Lung (tissue), 12 donors: ENCODE measurements around the gene TTBK2. TPM values are rescaled to one million over a fixed set of nuclear protein-coding genes. Genes with fewer than 3 reads are reported as not detected.

Experiments
- ATAC-seq: fragments of 200-7000 bp; cut with Tn5 transposase; one replicate; pipeline ENCODE4 v1.9.1; 2020; ENCODE audit warnings: moderate number of reproducible peaks; ENCODE audit not compliant: insufficient read depth, low FRiP score
- DNase-seq, 3 donors: peaks; one replicate each; pipeline ENCODE4 v3.0.0-alpha.2; 2013 to 2017
- H3K27ac ChIP-seq, 2 donors: one replicate each; pipeline ENCODE4 v1.5.1; 2013; ENCODE audit warnings: mild to moderate bottlenecking in 2 of 2, moderate library complexity in 2 of 2, control low read depth in 1 of 2, inconsistent platforms in 1 of 2, low read depth in 1 of 2, low read length in 1 of 2
- H3K27me3 ChIP-seq, 3 donors: one replicate each; pipeline ENCODE4 v1.5.1; 2013; ENCODE audit warnings: low read length in 2 of 3; ENCODE audit not compliant: control insufficient read depth in 3 of 3, insufficient read depth in 3 of 3
- H3K36me3 ChIP-seq, 4 donors: one replicate each; pipeline ENCODE4 v1.5.1; 2013; ENCODE audit warnings: low read length in 4 of 4, mild to moderate bottlenecking in 1 of 4, moderate library complexity in 1 of 4; ENCODE audit not compliant: control insufficient read depth in 4 of 4, insufficient read depth in 4 of 4
- H3K4me1 ChIP-seq, 5 donors: one replicate each; pipeline ENCODE4 v1.5.1; 2013; ENCODE audit warnings: low read length in 5 of 5, mild to moderate bottlenecking in 2 of 5, moderate library complexity in 1 of 5; ENCODE audit not compliant: control insufficient read depth in 5 of 5, insufficient read depth in 5 of 5
- H3K4me3 ChIP-seq: one replicate; pipeline ENCODE4 v1.5.1; 2013; ENCODE audit warnings: mild to moderate bottlenecking, control low read depth, moderate library complexity
- H3K9ac ChIP-seq, 2 donors: one replicate each; pipeline ENCODE4 v1.5.1; 2013; ENCODE audit warnings: low read length in 2 of 2, control low read depth in 1 of 2; ENCODE audit not compliant: insufficient read depth in 1 of 2
- H3K9me3 ChIP-seq, 4 donors: one replicate each; pipeline ENCODE4 v1.5.1; 2013; ENCODE audit warnings: low read length in 3 of 4, mild to moderate bottlenecking in 1 of 4, moderate library complexity in 1 of 4; ENCODE audit not compliant: control insufficient read depth in 4 of 4, insufficient read depth in 3 of 4
- WGBS, 2 donors: extraction: QIAGEN DNeasy Blood & Tissue Kit; methylation state at CpG; one replicate each; pipeline ENCODE4 v1.1.7; 2013; 5-methylcytosine and 5-hydroxymethylcytosine counted together
- polyA plus RNA-seq, 2 donors: library from polyadenylated mRNA; stranded (reverse); fragments of 200-250 nt; gene quantifications; one replicate each; pipeline ENCODE4 v1.2.1, GENCODE V29; 2013
- total RNA-seq, 2 donors: library from RNA; depleted of rRNA in 1 of 2; stranded (reverse); fragments of >200 nt in 1 of 2; gene quantifications; one replicate each; pipeline ENCODE4 v1.2.1, GENCODE V29; 2014 to 2021
- TF ChIP-seq, protein P1 (sequence below): IDR thresholded peaks from 2 replicates; pipeline ENCODE4 v1.5.1; 2012; ENCODE audit warnings: mild to moderate bottlenecking; ENCODE audit errors: control extremely low read depth, extremely low read depth
- donor health status: control.
- donor health status: control.
- donor health status: Bipolar disorder and iron deficiency.
- donor health status: healthy.
- donor health status: DM: yes; HTN: yes; CAD: no.

TTBK2 gene
- total and polyA plus RNA-seq, 4 donors, result 2.5 to 27.5 (median 9.5) TPM

DNA sequence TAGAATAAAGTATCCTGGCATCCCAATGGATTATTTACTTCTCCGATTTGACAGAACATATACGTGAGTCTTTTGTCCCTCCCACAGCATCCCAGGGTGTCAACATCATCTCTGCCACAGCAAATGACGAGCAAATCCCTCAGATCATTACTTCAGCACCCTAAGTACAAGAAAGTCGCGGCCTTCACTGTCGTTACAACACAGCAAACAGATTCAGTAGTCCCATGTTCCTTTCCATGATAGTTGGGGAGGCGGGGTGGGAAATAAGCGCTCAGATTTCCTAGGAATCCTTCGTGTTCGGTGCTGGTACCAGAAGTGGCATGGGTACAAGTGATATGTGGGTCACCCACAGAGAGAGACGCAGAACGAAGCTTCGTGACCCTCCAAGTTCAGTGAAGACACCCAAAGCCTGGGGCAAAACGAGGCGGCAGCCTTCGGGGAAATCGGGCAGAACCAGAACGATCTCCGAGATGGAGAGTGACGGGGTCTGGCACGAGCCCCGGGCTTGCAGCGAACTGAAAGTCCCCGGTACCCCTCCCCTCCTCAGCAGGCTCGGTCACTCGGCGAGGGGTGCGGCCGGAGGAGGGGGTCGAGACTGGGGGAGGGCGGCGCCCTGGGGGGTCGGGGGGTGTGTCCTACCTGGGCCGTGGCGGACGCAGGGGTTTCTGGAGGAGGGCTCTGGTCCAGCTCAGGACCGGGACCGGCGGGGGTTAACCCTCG, 619 bp downstream of the TTBK2 start:
- Histone ChIP-seq H3K4me3 (peak overlapping the region; percentile 97), H3K27me3 (peaks cover 0 to 2% (median 0%) of the 10 kb centered on the region in 3 donors), H3K36me3 (no peaks in the 10 kb centered on the region), H3K4me1 (peaks cover 0 to 21% (median 2%) of the 10 kb centered on the region in 5 donors), H3K27ac (peak overlapping the region; percentile 73 to 79), H3K9me3 (no peaks in the 10 kb centered on the region), H3K9ac (peak overlapping the region; percentile 58 to 69)
- ATAC-seq (peak; percentile 15), DNase-seq (peak; percentile 70 to 72 (median 72))
- TF ChIP-seq, protein P1, sequence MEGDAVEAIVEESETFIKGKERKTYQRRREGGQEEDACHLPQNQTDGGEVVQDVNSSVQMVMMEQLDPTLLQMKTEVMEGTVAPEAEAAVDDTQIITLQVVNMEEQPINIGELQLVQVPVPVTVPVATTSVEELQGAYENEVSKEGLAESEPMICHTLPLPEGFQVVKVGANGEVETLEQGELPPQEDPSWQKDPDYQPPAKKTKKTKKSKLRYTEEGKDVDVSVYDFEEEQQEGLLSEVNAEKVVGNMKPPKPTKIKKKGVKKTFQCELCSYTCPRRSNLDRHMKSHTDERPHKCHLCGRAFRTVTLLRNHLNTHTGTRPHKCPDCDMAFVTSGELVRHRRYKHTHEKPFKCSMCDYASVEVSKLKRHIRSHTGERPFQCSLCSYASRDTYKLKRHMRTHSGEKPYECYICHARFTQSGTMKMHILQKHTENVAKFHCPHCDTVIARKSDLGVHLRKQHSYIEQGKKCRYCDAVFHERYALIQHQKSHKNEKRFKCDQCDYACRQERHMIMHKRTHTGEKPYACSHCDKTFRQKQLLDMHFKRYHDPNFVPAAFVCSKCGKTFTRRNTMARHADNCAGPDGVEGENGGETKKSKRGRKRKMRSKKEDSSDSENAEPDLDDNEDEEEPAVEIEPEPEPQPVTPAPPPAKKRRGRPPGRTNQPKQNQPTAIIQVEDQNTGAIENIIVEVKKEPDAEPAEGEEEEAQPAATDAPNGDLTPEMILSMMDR, result no peak
- 0 to 1% methylated on average over 37 to 40 of the region's 40 CpGs for WGBS, 2 donors

DNA sequence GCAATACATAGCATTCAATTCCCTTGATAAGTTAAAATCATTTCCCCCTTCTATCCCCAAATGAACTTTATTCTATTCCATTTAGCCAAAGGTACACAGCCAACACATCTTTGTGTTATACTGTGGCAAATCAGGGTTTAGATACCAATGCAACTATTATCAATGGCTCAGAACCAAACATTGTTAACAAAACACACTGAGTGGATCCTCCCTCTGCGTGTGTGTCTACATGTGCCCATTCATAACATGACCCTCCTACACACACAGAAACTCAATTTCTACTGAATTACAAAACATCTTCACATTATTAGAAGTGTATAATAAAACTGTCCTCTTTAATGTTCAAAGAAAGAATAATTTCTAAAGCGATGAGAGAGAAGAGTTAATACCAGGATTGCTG, 1.3 kb downstream of the TTBK2 start:
- Histone ChIP-seq H3K9ac (peak overlapping the region; percentile 58 to 69), H3K9me3 (no peaks in the 10 kb centered on the region), H3K36me3 (no peaks in the 10 kb centered on the region), H3K4me1 (peaks cover 0 to 21% (median 2%) of the 10 kb centered on the region in 5 donors), H3K27ac (no peak overlapping the region), H3K4me3 (no peak overlapping the region), H3K27me3 (peaks cover 0 to 2% (median 0%) of the 10 kb centered on the region in 3 donors)
- DNase-seq (peak in 2 of 3 donors; percentile 20), ATAC-seq (no peak)
- WGBS, 2 donors, result 35 to 58% methylated on average over 2 of the region's 2 CpGs
- TF ChIP-seq, protein P1, result no peak

DNA sequence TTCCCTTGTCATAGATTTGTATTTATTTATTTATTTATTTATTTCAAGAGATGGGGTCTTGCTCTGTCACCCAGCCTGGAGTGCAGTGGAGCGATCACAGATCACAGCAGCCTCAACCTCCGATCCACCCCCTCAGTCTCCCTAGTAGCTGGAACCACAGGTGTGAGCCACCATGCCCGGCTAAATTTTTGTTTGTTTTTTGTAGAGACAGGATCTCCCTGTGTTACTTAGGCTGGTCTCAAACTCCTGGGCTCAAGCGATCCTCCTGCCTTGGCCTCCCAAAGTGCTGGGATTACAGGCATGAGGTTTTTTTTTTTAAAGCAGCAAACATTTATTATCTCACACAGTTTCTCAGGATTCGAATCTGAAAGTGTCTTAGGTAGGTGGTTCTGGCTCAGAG, 2.5 kb downstream of the TTBK2 start:
- Histone ChIP-seq H3K27me3 (no peaks in the 10 kb centered on the region), H3K27ac (no peak overlapping the region), H3K9me3 (no peaks in the 10 kb centered on the region), H3K4me1 (peaks cover 0 to 21% (median 2%) of the 10 kb centered on the region in 5 donors), H3K4me3 (no peak overlapping the region), H3K9ac (no peak overlapping the region), H3K36me3 (no peaks in the 10 kb centered on the region)
- ATAC-seq (no peak), DNase-seq (no peak)
- TF ChIP-seq, protein P1, result no peak
- WGBS, 2 donors, result 90 to 91% methylated on average over 5 of the region's 5 CpGs
